ENCODE measurements around the gene MTR.

The MTR gene

DNA sequence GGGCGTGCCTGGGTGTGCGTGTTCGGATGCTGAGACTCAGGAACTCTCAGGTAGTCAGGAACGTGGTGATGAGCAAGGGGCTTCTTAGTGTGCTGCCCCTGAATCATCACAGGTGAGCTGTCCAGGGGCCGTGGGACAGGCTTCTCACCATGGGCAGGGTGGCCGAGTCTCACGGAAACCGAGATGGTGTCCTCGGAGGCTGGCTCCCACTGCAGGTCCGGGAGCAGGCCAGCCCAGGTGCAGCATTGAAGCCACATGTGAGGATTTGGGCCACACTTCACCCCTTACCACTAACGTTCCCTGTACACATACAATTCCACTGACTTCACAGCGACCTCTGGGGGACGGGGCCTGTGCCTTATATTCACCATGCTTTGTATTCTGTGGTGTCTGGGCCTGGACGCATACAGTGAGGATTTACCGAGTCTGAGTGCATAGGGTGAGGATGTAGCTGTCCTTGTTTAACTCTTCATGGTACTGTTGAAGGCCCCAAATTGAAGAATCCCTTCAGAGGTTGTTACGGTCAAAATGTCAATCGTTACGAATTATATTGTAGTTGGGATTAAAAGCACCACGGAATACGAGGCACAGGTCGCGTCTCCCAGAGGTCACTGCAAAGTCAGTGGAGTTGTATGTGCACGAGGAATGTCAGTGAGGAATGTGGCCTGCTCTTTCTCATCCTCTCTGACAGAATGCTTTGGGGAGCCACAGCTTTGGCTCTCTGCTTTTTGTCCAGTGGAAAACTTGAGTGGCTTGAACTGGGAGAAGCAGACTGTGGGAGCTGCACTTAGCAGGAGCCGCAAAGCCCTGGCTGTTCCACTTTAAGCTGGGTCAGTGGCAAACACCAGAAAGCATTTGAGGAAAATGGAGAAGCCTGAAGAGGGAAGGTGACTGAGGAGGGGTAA lies 95.3 kb downstream of the MTR start:
- TF ChIP-seq TEAD4 (IDR thresholded peaks at IDR 0.05) (no peak), NFIC (IDR thresholded peaks at IDR 0.05) (no peak), RAD21 (IDR thresholded peaks at IDR 0.05; ENCODE audit: low read depth) (no peak), FOXM1 (IDR thresholded peaks at IDR 0.05; ENCODE audit: borderline replicate concordance, low read depth) (no peak), TAF1 (IDR thresholded peaks at IDR 0.05; ENCODE audit: low read depth) (no peak), ZBTB7A (IDR thresholded peaks at IDR 0.05; ENCODE audit: low read depth) (no peak), CEBPB (IDR thresholded peaks at IDR 0.05) (no peak), TCF12 (IDR thresholded peaks at IDR 0.05; ENCODE audit: low read depth) (no peak), EGR1 (IDR thresholded peaks at IDR 0.05) (no peak), EP300 (IDR thresholded peaks at IDR 0.05; ENCODE audit: borderline replicate concordance) (no peak), YY1 (IDR thresholded peaks at IDR 0.05; ENCODE audit: low read depth) (no peak), CREB1 (IDR thresholded peaks at IDR 0.05; ENCODE audit: low read depth) (no peak)
- TF ChIP-seq, protein P1, sequence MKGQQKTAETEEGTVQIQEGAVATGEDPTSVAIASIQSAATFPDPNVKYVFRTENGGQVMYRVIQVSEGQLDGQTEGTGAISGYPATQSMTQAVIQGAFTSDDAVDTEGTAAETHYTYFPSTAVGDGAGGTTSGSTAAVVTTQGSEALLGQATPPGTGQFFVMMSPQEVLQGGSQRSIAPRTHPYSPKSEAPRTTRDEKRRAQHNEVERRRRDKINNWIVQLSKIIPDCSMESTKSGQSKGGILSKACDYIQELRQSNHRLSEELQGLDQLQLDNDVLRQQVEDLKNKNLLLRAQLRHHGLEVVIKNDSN (IDR thresholded peaks at IDR 0.05), result no peak
- TF ChIP-seq, protein P2, sequence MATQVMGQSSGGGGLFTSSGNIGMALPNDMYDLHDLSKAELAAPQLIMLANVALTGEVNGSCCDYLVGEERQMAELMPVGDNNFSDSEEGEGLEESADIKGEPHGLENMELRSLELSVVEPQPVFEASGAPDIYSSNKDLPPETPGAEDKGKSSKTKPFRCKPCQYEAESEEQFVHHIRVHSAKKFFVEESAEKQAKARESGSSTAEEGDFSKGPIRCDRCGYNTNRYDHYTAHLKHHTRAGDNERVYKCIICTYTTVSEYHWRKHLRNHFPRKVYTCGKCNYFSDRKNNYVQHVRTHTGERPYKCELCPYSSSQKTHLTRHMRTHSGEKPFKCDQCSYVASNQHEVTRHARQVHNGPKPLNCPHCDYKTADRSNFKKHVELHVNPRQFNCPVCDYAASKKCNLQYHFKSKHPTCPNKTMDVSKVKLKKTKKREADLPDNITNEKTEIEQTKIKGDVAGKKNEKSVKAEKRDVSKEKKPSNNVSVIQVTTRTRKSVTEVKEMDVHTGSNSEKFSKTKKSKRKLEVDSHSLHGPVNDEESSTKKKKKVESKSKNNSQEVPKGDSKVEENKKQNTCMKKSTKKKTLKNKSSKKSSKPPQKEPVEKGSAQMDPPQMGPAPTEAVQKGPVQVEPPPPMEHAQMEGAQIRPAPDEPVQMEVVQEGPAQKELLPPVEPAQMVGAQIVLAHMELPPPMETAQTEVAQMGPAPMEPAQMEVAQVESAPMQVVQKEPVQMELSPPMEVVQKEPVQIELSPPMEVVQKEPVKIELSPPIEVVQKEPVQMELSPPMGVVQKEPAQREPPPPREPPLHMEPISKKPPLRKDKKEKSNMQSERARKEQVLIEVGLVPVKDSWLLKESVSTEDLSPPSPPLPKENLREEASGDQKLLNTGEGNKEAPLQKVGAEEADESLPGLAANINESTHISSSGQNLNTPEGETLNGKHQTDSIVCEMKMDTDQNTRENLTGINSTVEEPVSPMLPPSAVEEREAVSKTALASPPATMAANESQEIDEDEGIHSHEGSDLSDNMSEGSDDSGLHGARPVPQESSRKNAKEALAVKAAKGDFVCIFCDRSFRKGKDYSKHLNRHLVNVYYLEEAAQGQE (IDR thresholded peaks at IDR 0.05; ENCODE audit: low read depth), result no peak
- TF ChIP-seq, protein P3, sequence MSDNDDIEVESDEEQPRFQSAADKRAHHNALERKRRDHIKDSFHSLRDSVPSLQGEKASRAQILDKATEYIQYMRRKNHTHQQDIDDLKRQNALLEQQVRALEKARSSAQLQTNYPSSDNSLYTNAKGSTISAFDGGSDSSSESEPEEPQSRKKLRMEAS (IDR thresholded peaks at IDR 0.05), result no peak

DNA sequence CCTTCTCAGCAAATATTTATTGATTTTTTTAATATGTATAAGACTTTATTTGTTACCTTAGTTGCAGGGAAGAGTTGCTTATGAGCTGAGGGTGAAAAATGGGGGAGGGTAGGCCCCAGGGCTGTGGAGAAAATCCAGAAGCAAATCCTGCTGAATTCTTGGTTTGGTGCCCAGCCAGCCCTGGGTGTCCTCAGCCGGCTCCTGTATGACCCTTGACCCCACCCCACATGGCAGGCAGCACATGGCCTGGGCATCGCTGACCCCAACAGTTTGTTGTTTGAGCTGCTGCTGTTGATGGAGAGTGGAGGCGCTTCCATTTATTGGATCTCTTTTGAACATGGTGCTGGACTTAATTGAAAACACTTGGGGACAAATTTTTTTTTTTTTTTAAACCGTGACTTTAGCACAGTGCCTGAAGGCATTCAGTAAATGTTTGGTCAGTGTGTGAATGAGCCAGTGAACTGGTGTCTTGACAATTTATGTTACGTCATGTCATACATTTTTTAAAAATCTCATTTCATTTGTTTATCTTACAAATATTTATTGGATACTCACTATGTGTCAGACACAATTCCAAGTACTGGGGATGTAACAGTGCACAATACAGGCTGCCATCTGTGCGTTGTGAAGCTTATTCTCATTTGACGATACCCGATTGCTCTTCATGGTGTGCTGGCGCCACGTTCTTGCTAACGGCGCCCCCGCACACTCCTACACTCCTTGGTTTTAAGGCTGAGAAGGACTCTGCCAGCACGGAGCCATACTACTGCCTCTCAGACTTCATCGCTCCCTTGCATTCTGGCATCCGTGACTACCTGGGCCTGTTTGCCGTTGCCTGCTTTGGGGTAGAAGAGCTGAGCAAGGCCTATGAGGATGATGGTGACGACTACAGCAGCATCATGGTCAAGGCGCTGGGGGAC lies 98.8 kb downstream of the MTR start:
- TF ChIP-seq EGR1 (IDR thresholded peaks at IDR 0.05) (no peak), NFIC (IDR thresholded peaks at IDR 0.05) (no peak), RAD21 (IDR thresholded peaks at IDR 0.05; ENCODE audit: low read depth) (no peak), FOXM1 (IDR thresholded peaks at IDR 0.05; ENCODE audit: borderline replicate concordance, low read depth) (no peak), CEBPB (IDR thresholded peaks at IDR 0.05) (no peak), TEAD4 (IDR thresholded peaks at IDR 0.05) (no peak), TCF12 (IDR thresholded peaks at IDR 0.05; ENCODE audit: low read depth) (no peak), YY1 (IDR thresholded peaks at IDR 0.05; ENCODE audit: low read depth) (no peak), TAF1 (IDR thresholded peaks at IDR 0.05; ENCODE audit: low read depth) (no peak)
- TF ChIP-seq, protein P2 (IDR thresholded peaks at IDR 0.05; ENCODE audit: low read depth), result no peak
- TF ChIP-seq, protein P3 (IDR thresholded peaks at IDR 0.05), result no peak

DNA sequence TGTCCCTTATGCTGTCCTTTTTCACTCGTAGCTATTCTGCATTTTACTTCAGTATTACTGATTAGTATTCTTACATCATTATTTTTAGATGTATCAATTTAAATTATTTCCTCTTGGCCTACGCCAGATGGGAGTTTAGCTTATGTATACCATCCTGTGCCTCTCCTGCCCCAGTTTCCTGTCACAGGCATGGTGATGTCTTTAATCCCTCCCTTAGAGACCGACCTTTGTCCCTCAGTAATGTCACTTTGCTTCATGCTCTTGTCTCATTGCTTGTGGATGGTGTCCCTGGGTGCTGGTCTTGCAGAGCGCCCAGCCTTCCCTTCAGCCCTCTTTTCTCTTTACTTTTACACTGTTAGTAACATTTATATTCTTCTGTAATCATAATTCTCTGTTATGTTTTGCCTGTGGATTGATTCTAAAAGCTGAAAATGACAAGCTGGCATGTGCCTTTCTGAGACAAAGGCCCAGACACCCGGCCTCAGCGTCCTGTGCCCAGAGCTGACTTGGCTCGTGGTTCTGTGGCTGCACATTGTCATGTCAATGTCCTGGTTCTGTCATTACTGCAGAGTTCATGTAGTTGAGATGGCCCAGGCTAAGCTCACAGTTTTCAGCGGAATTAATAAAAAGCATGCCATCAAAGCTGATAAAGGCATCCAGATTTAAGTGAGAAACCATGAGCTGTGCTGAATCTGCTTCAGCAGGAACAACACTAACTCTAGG lies 100.7 kb downstream of the MTR start:
- TF ChIP-seq, protein P3 (IDR thresholded peaks at IDR 0.05), result no peak
- TF ChIP-seq RAD21 (IDR thresholded peaks at IDR 0.05; ENCODE audit: low read depth) (no peak), EP300 (IDR thresholded peaks at IDR 0.05; ENCODE audit: borderline replicate concordance) (no peak), ZBTB7A (IDR thresholded peaks at IDR 0.05; ENCODE audit: low read depth) (no peak), YY1 (IDR thresholded peaks at IDR 0.05; ENCODE audit: low read depth) (no peak)

DNA sequence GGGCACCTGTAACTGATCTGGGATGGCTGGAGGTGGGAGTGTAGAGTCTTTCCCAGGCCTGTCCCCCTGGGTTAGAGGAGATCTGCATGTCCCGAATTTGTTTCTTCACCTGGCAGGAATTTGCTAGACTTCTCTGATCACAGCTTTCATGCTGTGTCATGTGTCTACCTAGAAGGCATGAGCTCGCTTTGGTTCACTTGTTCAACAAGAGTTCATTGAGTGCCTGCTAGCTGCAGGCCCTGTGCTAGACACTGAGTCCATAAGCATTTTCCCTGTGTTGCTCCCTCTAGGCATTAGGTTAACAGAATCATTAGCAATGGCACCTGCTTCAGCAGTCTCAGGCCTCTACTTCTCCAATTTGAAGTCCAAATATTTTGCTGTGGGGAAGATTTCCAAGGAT lies 101.6 kb downstream of the MTR start:
- no peak for TF ChIP-seq CREB1 (IDR thresholded peaks at IDR 0.05; ENCODE audit: low read depth)
- TF ChIP-seq, protein P1 (IDR thresholded peaks at IDR 0.05), result no peak
- TF ChIP-seq NFIC (IDR thresholded peaks at IDR 0.05), result no peak
- no peak for TF ChIP-seq TAF1 (IDR thresholded peaks at IDR 0.05; ENCODE audit: low read depth)
- no peak for TF ChIP-seq EP300 (IDR thresholded peaks at IDR 0.05; ENCODE audit: borderline replicate concordance)
- TF ChIP-seq RAD21 (IDR thresholded peaks at IDR 0.05; ENCODE audit: low read depth), result no peak
